T-cell (primary cell): ENCODE measurements around the gene FOXP1. TPM values are rescaled to one million over a fixed set of nuclear protein-coding genes. Genes with fewer than 3 reads are reported as not detected.

ENCODE experiments used
- ATAC-seq, 4 experiments: fragments of 200-7000 bp in 3 of 4; fragments of 150-1000 bp in 1 of 4; cut with Tn5 transposase; replicated peaks in 1 of 4; 1 replicate in 3 of 4; 2 replicates in 1 of 4; pipeline ENCODE4 v1.10.0; 2021; ENCODE audit warnings: moderate library complexity in 3 of 4, mild to moderate bottlenecking in 2 of 4, moderate number of reproducible peaks in 1 of 4
- CTCF ChIA-PET, 2 donors: fragments of 300-600 bp; sonication (Branson Sonifier 250); formaldehyde crosslinking; loops; one replicate each; lab custom pipeline; 2022; ENCODE audit warnings: antibody characterized with exemption in 2 of 2; lab: Charles Lee
- POLR2A ChIA-PET, 2 donors: fragments of 300-600 bp; sonication (Branson Sonifier 250); formaldehyde crosslinking; loops; one replicate each; lab custom pipeline; 2022; ENCODE audit warnings: antibody characterized with exemption in 2 of 2; lab: Charles Lee
- DNase-seq, 35 experiments: peaks; one replicate each; pipeline versions ENCODE4 v3.0.0 to v3.0.0-alpha.2; 2013 to 2023
- H3K27ac ChIP-seq: one replicate; pipeline ENCODE4 v1.5.1; 2013; ENCODE audit warnings: low read length
- H3K27me3 ChIP-seq, 2 experiments: replicated peaks in 1 of 2; 1 replicate in 1 of 2; 2 replicates in 1 of 2; pipeline versions ENCODE4 v1.6.1 to v1.7.0; 2013; ENCODE audit warnings: low read length in 1 of 2, mixed read lengths in 1 of 2; ENCODE audit not compliant: control insufficient read depth in 2 of 2, insufficient read depth in 2 of 2; ENCODE audit errors: extremely low read depth in 1 of 2
- H3K36me3 ChIP-seq, 2 donors: 1 replicate in 1 of 2; 2 replicates in 1 of 2; pipeline versions ENCODE4 v1.6.1 to v1.7.0; 2013; ENCODE audit warnings: low read length in 1 of 2; ENCODE audit not compliant: control insufficient read depth in 2 of 2, insufficient read depth in 1 of 2; ENCODE audit errors: extremely low read depth in 1 of 2
- H3K4me1 ChIP-seq, 2 experiments: 1 replicate in 1 of 2; 2 replicates in 1 of 2; pipeline versions ENCODE4 v1.6.1 to v1.7.0; 2013; ENCODE audit warnings: low read length in 2 of 2, mixed read lengths in 1 of 2; ENCODE audit not compliant: insufficient read depth in 2 of 2, control insufficient read depth in 1 of 2; ENCODE audit errors: extremely low read depth in 1 of 2
- H3K4me3 ChIP-seq, 2 donors: 1 replicate in 1 of 2; 2 replicates in 1 of 2; pipeline versions ENCODE4 v1.5.1 to v1.7.0; 2013; ENCODE audit warnings: mild to moderate bottlenecking in 2 of 2, low read length in 1 of 2, moderate library complexity in 1 of 2; ENCODE audit not compliant: control insufficient read depth in 1 of 2; ENCODE audit errors: extremely low read depth in 1 of 2
- H3K9me3 ChIP-seq: 2 replicates; pipeline ENCODE4 v1.7.0; 2013
- H3K27ac Mint-ChIP-seq, 2 donors: one replicate each; pipeline ENCODE4 v1.8.0; 2020 to 2021; ENCODE audit warnings: mild to moderate bottlenecking in 2 of 2, mixed read lengths in 2 of 2
- H3K27me3 Mint-ChIP-seq, 2 donors: one replicate each; pipeline ENCODE4 v1.8.0; 2021 to 2022; ENCODE audit warnings: mixed read lengths in 2 of 2
- H3K36me3 Mint-ChIP-seq: one replicate; pipeline ENCODE4 v1.8.0; 2021; ENCODE audit warnings: mixed read lengths
- H3K4me1 Mint-ChIP-seq, 3 donors: one replicate each; pipeline ENCODE4 v1.8.0; 2020 to 2022; ENCODE audit warnings: mixed read lengths in 3 of 3, mild to moderate bottlenecking in 1 of 3
- H3K4me3 Mint-ChIP-seq, 3 donors: one replicate each; pipeline ENCODE4 v1.8.0; 2020 to 2022; ENCODE audit warnings: mild to moderate bottlenecking in 3 of 3, mixed read lengths in 3 of 3, moderate library complexity in 3 of 3
- H3K9me3 Mint-ChIP-seq, 3 donors: one replicate each; pipeline ENCODE4 v1.8.0; 2020 to 2022; ENCODE audit warnings: mixed read lengths in 3 of 3
- WGBS: methylation state at CpG from one replicate; pipeline ENCODE4 v1.1.5; 2013; ENCODE audit warnings: missing lambda C conversion rate; ENCODE audit not compliant: insufficient coverage; 5-methylcytosine and 5-hydroxymethylcytosine counted together
- total RNA-seq, 35 experiments: library from RNA in 6 of 35; stranded (reverse) in 6 of 35; fragments of 120-200 nt in 1 of 35; gene quantifications; one replicate each; pipeline versions ENCODE4 v1.2.1 to v1.2.4 and lab custom pipeline; 2013 to 2026

FOXP1 gene
- total RNA-seq, 5 donors from 2014 or later (not counting 1 experiment from before 2014, with no cell fraction given) = 258 to 586 (median 290) TPM

- POLR2A ChIA-PET = no interaction called here
- H3K4me1 ChIP-seq = peaks cover under 1 to 5% of the 10 kb centered on the region in 2 experiments
- no peak overlapping the region for H3K4me3 ChIP-seq
- Mint-ChIP-seq H3K36me3 (peaks cover 14% of the 10 kb centered on the region), H3K27me3 (no peaks in the 10 kb centered on the region), H3K27ac (peak overlapping the region in 1 of 2 donors; percentile 40), H3K4me1 (peaks cover 1% of the 10 kb centered on the region in 3 donors), H3K4me3 (no peak overlapping the region), H3K9me3 (no peaks in the 10 kb centered on the region)
- ATAC-seq = no peak
- CTCF ChIA-PET = no interaction called here
- DNase-seq = no peak
- WGBS = no CpG with 5 or more reads among the region's 4 CpGs
- H3K27ac ChIP-seq = no peak overlapping the region
- H3K36me3 ChIP-seq = no peaks in the 10 kb centered on the region
- H3K27me3 ChIP-seq = no peaks in the 10 kb centered on the region
- no peaks in the 10 kb centered on the region for H3K9me3 ChIP-seq
Observed at GRCh38 chr3:71547249-71548198, 36.0 kb downstream of the FOXP1 start.

- Mint-ChIP-seq H3K27ac (peak overlapping the region in 1 of 2 donors; percentile 40), H3K4me1 (peaks cover 5 to 8% (median 6%) of the 10 kb centered on the region in 3 donors), H3K36me3 (peaks cover 19% of the 10 kb centered on the region), H3K4me3 (no peak overlapping the region), H3K27me3 (no peaks in the 10 kb centered on the region), H3K9me3 (no peaks in the 10 kb centered on the region)
- no peaks in the 10 kb centered on the region for H3K9me3 ChIP-seq
- ChIA-PET POLR2A (no interaction called here), CTCF (interaction anchor here in 1 of 2 donors (0.6 kb wide), 1 partner anchor 220 kb away, joined by 3 read pairs; no protein-coding TSS in a partner anchor)
- peaks cover 6 to 9% of the 10 kb centered on the region in 2 experiments for H3K4me1 ChIP-seq
- no CpG with 5 or more reads among the region's 2 CpGs for WGBS
- ATAC-seq (no peak), DNase-seq (no peak)
- no peak overlapping the region for H3K27ac ChIP-seq
- H3K36me3 ChIP-seq = no peaks in the 10 kb centered on the region
- H3K4me3 ChIP-seq = no peak overlapping the region
- H3K27me3 ChIP-seq = no peaks in the 10 kb centered on the region
Observed at GRCh38 chr3:71546821-71547220, 36.7 kb downstream of the FOXP1 start.

- Histone ChIP-seq H3K9me3 (no peaks in the 10 kb centered on the region), H3K36me3 (no peaks in the 10 kb centered on the region), H3K27ac (no peak overlapping the region), H3K4me1 (peaks cover 9 to 10% of the 10 kb centered on the region in 2 experiments), H3K27me3 (no peaks in the 10 kb centered on the region), H3K4me3 (no peak overlapping the region)
- ATAC-seq = no peak
- no peak overlapping the region for H3K4me3 Mint-ChIP-seq
- peaks cover 5 to 8% (median 6%) of the 10 kb centered on the region in 3 donors for H3K4me1 Mint-ChIP-seq
- H3K9me3 Mint-ChIP-seq = no peaks in the 10 kb centered on the region
- no peak overlapping the region for H3K27ac Mint-ChIP-seq
- H3K36me3 Mint-ChIP-seq = peaks cover 19% of the 10 kb centered on the region
- no peaks in the 10 kb centered on the region for H3K27me3 Mint-ChIP-seq
- ChIA-PET CTCF (interaction anchor here in 1 of 2 donors (0.6 kb wide), 1 partner anchor 60 kb away, joined by 5 read pairs; no protein-coding TSS in a partner anchor), POLR2A (interaction anchor here (0.6 to 0.8 kb wide), 2 partner anchors 10 to 28 kb away, joined by 3 to 4 read pairs; no protein-coding TSS in a partner anchor)
- WGBS = no CpG with 5 or more reads among the region's 2 CpGs
- no peak for DNase-seq
Observed at GRCh38 chr3:71545330-71545729, 38.2 kb downstream of the FOXP1 start.

- 55% methylated on average over 3 of the region's 3 CpGs for WGBS
- H3K4me1 Mint-ChIP-seq = peaks cover 5 to 8% (median 6%) of the 10 kb centered on the region in 3 donors
- H3K9me3 Mint-ChIP-seq = no peaks in the 10 kb centered on the region
- Histone ChIP-seq H3K4me1 (peaks cover 9 to 10% of the 10 kb centered on the region in 2 experiments), H3K9me3 (no peaks in the 10 kb centered on the region), H3K4me3 (no peak overlapping the region), H3K36me3 (no peaks in the 10 kb centered on the region), H3K27ac (no peak overlapping the region), H3K27me3 (no peaks in the 10 kb centered on the region)
- no peaks in the 10 kb centered on the region for H3K27me3 Mint-ChIP-seq
- no peak overlapping the region for H3K4me3 Mint-ChIP-seq
- no peak overlapping the region for H3K27ac Mint-ChIP-seq
- ATAC-seq = no peak
- CTCF ChIA-PET = no interaction called here
- POLR2A ChIA-PET = interaction anchor here in 1 of 2 donors (0.6 kb wide), 1 partner anchor 31 kb away, joined by 3 read pairs; no protein-coding TSS in a partner anchor
- peaks cover 23% of the 10 kb centered on the region for H3K36me3 Mint-ChIP-seq
- no peak for DNase-seq
Observed at GRCh38 chr3:71543371-71544016, 40.0 kb downstream of the FOXP1 start.

GRCh38 chr3:71542521-71543370 lies 40.8 kb downstream of the FOXP1 start:
- DNase-seq = peak in 5 of 35 experiments; percentile 0 to 32 (median 4)
- H3K4me3 ChIP-seq = no peak overlapping the region
- peak overlapping the region in 1 of 3 donors; percentile 16 for H3K4me3 Mint-ChIP-seq
- WGBS = 90% methylated on average over 14 of the region's 23 CpGs
- CTCF ChIA-PET = no interaction called here
- peak overlapping the region in 1 of 2 donors; percentile 6 for H3K27ac Mint-ChIP-seq
- no peaks in the 10 kb centered on the region for H3K9me3 ChIP-seq
- peaks cover 21% of the 10 kb centered on the region for H3K36me3 Mint-ChIP-seq
- H3K4me1 ChIP-seq = peaks cover 9 to 10% of the 10 kb centered on the region in 2 experiments
- H3K27me3 ChIP-seq = no peaks in the 10 kb centered on the region
- no peaks in the 10 kb centered on the region for H3K9me3 Mint-ChIP-seq
- H3K4me1 Mint-ChIP-seq = peaks cover 5 to 8% (median 6%) of the 10 kb centered on the region in 3 donors
- ATAC-seq = peak in 3 of 4 experiments; percentile 33 to 49 (median 40)
- no peak overlapping the region for H3K27ac ChIP-seq
- no peaks in the 10 kb centered on the region for H3K27me3 Mint-ChIP-seq
- no peaks in the 10 kb centered on the region for H3K36me3 ChIP-seq
- POLR2A ChIA-PET = interaction anchor here in 1 of 2 donors (0.6 kb wide), 1 partner anchor 32 kb away, joined by 3 read pairs; no protein-coding TSS in a partner anchor
